ENCODE data around the gene TTC4.

Gene TTC4

GRCh38 chr1:54750596-54750995 lies 34.9 kb downstream of the TTC4 start:
- no peaks in the 10 kb centered on the region for H3K27me3 ChIP-seq (ENCODE audit: control insufficient read depth, low read length)
- TF ChIP-seq EZH2phosphoT487 (IDR thresholded peaks at IDR 0.05; ENCODE audit: borderline replicate concordance, low read length) (no peak), CTCF (IDR thresholded peaks at IDR 0.05; ENCODE audit: low read depth, low read length, poor library complexity, severe bottlenecking) (no peak)
- no peaks in the 10 kb centered on the region for H3K79me2 ChIP-seq (ENCODE audit: control insufficient read depth, low read length)
- H3K9me2 ChIP-seq (replicated peaks; ENCODE audit: control insufficient read depth, low read length) = no peaks in the 10 kb centered on the region
- H3K27ac ChIP-seq (ENCODE audit: low read depth, low read length) = no peak overlapping the region
- H3K4me2 ChIP-seq (ENCODE audit: low read length) = no peak overlapping the region
- H3K4me3 ChIP-seq (ENCODE audit: low read length) = no peak overlapping the region
- H3K9me3 ChIP-seq (ENCODE audit: control insufficient read depth, insufficient read depth, low read length) = no peaks in the 10 kb centered on the region
- no peaks in the 10 kb centered on the region for H3K4me1 ChIP-seq (ENCODE audit: control insufficient read depth, low read length)
- no peaks in the 10 kb centered on the region for H3F3A ChIP-seq (ENCODE audit: control insufficient read depth, insufficient read depth)
- no peaks in the 10 kb centered on the region for H4K20me1 ChIP-seq (ENCODE audit: control insufficient read depth, insufficient read depth, low read depth, low read length)
- H3K36me3 ChIP-seq (ENCODE audit: control insufficient read depth, low read length) = no peaks in the 10 kb centered on the region

GRCh38 chr1:54751426-54751825 lies 35.8 kb downstream of the TTC4 start:
- Histone ChIP-seq H3K36me3 (ENCODE audit: control insufficient read depth, low read length) (no peaks in the 10 kb centered on the region), H3K4me1 (ENCODE audit: control insufficient read depth, low read length) (no peaks in the 10 kb centered on the region), H3K9me3 (ENCODE audit: control insufficient read depth, insufficient read depth, low read length) (no peaks in the 10 kb centered on the region), H3K79me2 (ENCODE audit: control insufficient read depth, low read length) (no peaks in the 10 kb centered on the region), H3K4me2 (ENCODE audit: low read length) (no peak overlapping the region), H3K4me3 (ENCODE audit: low read length) (no peak overlapping the region), H3K9me2 (replicated peaks; ENCODE audit: control insufficient read depth, low read length) (no peaks in the 10 kb centered on the region), H3F3A (ENCODE audit: control insufficient read depth, insufficient read depth) (no peaks in the 10 kb centered on the region), H4K20me1 (ENCODE audit: control insufficient read depth, insufficient read depth, low read depth, low read length) (no peaks in the 10 kb centered on the region), H3K27me3 (ENCODE audit: control insufficient read depth, low read length) (no peaks in the 10 kb centered on the region), H3K27ac (ENCODE audit: low read depth, low read length) (no peak overlapping the region)
- TF ChIP-seq CTCF (IDR thresholded peaks at IDR 0.05; ENCODE audit: low read depth, low read length, poor library complexity, severe bottlenecking) (no peak), EZH2phosphoT487 (IDR thresholded peaks at IDR 0.05; ENCODE audit: borderline replicate concordance, low read length) (no peak)

GRCh38 chr1:54754045-54754444 lies 38.4 kb downstream of the TTC4 start:
- Histone ChIP-seq H3F3A (ENCODE audit: control insufficient read depth, insufficient read depth) (no peaks in the 10 kb centered on the region), H3K79me2 (ENCODE audit: control insufficient read depth, low read length) (no peaks in the 10 kb centered on the region), H3K36me3 (ENCODE audit: control insufficient read depth, low read length) (peaks cover 20% of the 10 kb centered on the region), H3K27ac (ENCODE audit: low read depth, low read length) (no peak overlapping the region), H3K27me3 (ENCODE audit: control insufficient read depth, low read length) (no peaks in the 10 kb centered on the region), H4K20me1 (ENCODE audit: control insufficient read depth, insufficient read depth, low read depth, low read length) (no peaks in the 10 kb centered on the region), H3K4me2 (ENCODE audit: low read length) (no peak overlapping the region), H3K9me3 (ENCODE audit: control insufficient read depth, insufficient read depth, low read length) (no peaks in the 10 kb centered on the region), H3K4me1 (ENCODE audit: control insufficient read depth, low read length) (no peaks in the 10 kb centered on the region), H3K4me3 (ENCODE audit: low read length) (no peak overlapping the region), H3K9me2 (replicated peaks; ENCODE audit: control insufficient read depth, low read length) (no peaks in the 10 kb centered on the region)
- no peak for TF ChIP-seq CTCF (IDR thresholded peaks at IDR 0.05; ENCODE audit: low read depth, low read length, poor library complexity, severe bottlenecking)
- no peak for TF ChIP-seq EZH2phosphoT487 (IDR thresholded peaks at IDR 0.05; ENCODE audit: borderline replicate concordance, low read length)

Data from DOHH2 (cell line).